GM12878 (cell line): Measurements from ENCODE around the gene SLC10A2. TPM values are rescaled to one million over a fixed set of nuclear protein-coding genes. Genes with fewer than 3 reads are reported as not detected.

Experiments used
- ATAC-seq: fragments of 200-7000 bp; cut with Tn5 transposase; 3 replicates; pipeline ENCODE4 v1.9.1; 2020; ENCODE audit warnings: mild to moderate bottlenecking, moderate library complexity
- BruUV-seq: library from RNA; stranded (reverse); fragments of 400-500 nt; replicated peaks from 2 replicates; lab custom pipeline; 2021; lab: Mats Ljungman, UMichigan
- CTCF ChIA-PET: fragments of 300-600 bp; sonication (Branson Sonifier 250); formaldehyde crosslinking; extraction: SDS; loops from one replicate; lab custom pipeline; 2021; ENCODE audit warnings: inconsistent platforms; lab: Yijun Ruan, JAX
- POLR2A ChIA-PET: fragments of 350-600 bp; formaldehyde crosslinking; extraction: SDS; loops from one replicate; lab custom pipeline; 2021; ENCODE audit warnings: inconsistent platforms; lab: Charles Lee
- RAD21 ChIA-PET: fragments of 300-600 bp; sonication (Branson Sonifier 250); formaldehyde crosslinking; loops from one replicate; lab custom pipeline; 2023; ENCODE audit warnings: antibody characterized with exemption; ENCODE audit not compliant: unreplicated experiment; lab: Charles Lee
- SMC1A ChIA-PET: fragments of 300-600 bp; sonication (Branson Sonifier 250); formaldehyde crosslinking; loops from one replicate; lab custom pipeline; 2023; ENCODE audit not compliant: unreplicated experiment, uncharacterized antibody; lab: Charles Lee
- DNase-seq: peaks from one replicate; pipeline ENCODE4 v3.0.0-alpha.2; 2011; ENCODE audit warnings: low read depth, low spot score
- FAIRE-seq: peaks from 3 replicates; lab custom pipeline; 2011; peaks lifted over from hg19 to GRCh38; lab: Jason Lieb, UNC
- H2AFZ ChIP-seq: 2 replicates; pipeline ENCODE4 v1.6.0; 2011; ENCODE audit warnings: low read depth, low read length, control low read depth; ENCODE audit not compliant: control insufficient read depth
- H3K27ac ChIP-seq: 2 replicates; pipeline ENCODE4 v1.5.1; 2011; ENCODE audit warnings: control low read depth; ENCODE audit not compliant: control insufficient read depth, insufficient read depth
- H3K27me3 ChIP-seq, 2 experiments: replicated peaks in 1 of 2; 2 replicates each; pipeline versions ENCODE4 v1.6.0 to v1.6.1; 2011; ENCODE audit warnings: low read length in 1 of 2; ENCODE audit not compliant: control insufficient read depth in 2 of 2, insufficient read depth in 2 of 2
- H3K36me3 ChIP-seq, 2 experiments: 2 replicates each; pipeline ENCODE4 v1.5.1; 2011; ENCODE audit warnings: low read length in 1 of 2; ENCODE audit not compliant: control insufficient read depth in 2 of 2, insufficient read depth in 2 of 2
- H3K4me1 ChIP-seq: 2 replicates; pipeline ENCODE4 v1.6.1; 2011; ENCODE audit warnings: mild to moderate bottlenecking, low read length, moderate library complexity, mixed read lengths; ENCODE audit not compliant: control insufficient read depth, insufficient read depth
- H3K4me2 ChIP-seq: 2 replicates; pipeline ENCODE4 v1.6.0; 2011; ENCODE audit warnings: control low read depth; ENCODE audit not compliant: control insufficient read depth, insufficient read depth
- H3K4me3 ChIP-seq: fragments of 200-600 bp; sonication (generic); 2 replicates; pipeline ENCODE4 v1.5.1; 2016
- H3K79me2 ChIP-seq: 2 replicates; pipeline ENCODE4 v1.6.0; 2011; ENCODE audit warnings: low read length; ENCODE audit not compliant: control insufficient read depth, insufficient read depth
- H3K9ac ChIP-seq: 2 replicates; pipeline ENCODE4 v1.8.0; 2011; ENCODE audit warnings: low read length, control low read depth, mixed read lengths; ENCODE audit not compliant: control insufficient read depth, insufficient read depth
- H3K9me3 ChIP-seq: replicated peaks from 3 replicates; pipeline ENCODE4 v1.5.1; 2011; ENCODE audit warnings: mild to moderate bottlenecking, low read length; ENCODE audit not compliant: control insufficient read depth, insufficient read depth
- H4K20me1 ChIP-seq: 2 replicates; pipeline ENCODE4 v1.6.0; 2011; ENCODE audit not compliant: control insufficient read depth, insufficient read depth
- ASH2L ChIP-seq: fragments of 300-600, 200-600 bp; sonication (generic); IDR thresholded peaks from 2 replicates; pipeline ENCODE4 v1.6.1; 2017; ENCODE audit warnings: low read depth, mild to moderate bottlenecking, borderline replicate concordance
- EP300 ChIP-seq, 2 experiments: fragments of 150-350 bp in 1 of 2; IDR thresholded peaks; 2 replicates each; pipeline ENCODE4 v1.6.1; 2011 to 2012; ENCODE audit warnings: low read depth in 2 of 2, low read length in 2 of 2, borderline replicate concordance in 1 of 2, improper control_type of control experiment in 1 of 2, inconsistent platforms in 1 of 2; ENCODE audit not compliant: control insufficient read depth in 1 of 2
- ETV6 ChIP-seq, 2 experiments: fragments of 450-650 bp in 1 of 2; IDR thresholded peaks in 1 of 2; conservative IDR thresholded peaks in 1 of 2; 2 replicates each; pipeline ENCODE4 v1.6.1; 2014; ENCODE audit warnings: antibody characterized with exemption in 1 of 2, borderline replicate concordance in 1 of 2, low read depth in 1 of 2, mild to moderate bottlenecking in 1 of 2, moderate library complexity in 1 of 2
- POLR2AphosphoS2 ChIP-seq: IDR thresholded peaks from 2 replicates; pipeline ENCODE4 v1.6.1; 2011; ENCODE audit warnings: low read depth, mild to moderate bottlenecking, low read length, improper control_type of control experiment, moderate library complexity
- RB1 ChIP-seq: fragments of 450-650 bp; formaldehyde crosslinking; IDR thresholded peaks from 2 replicates; pipeline ENCODE4 v1.6.1; 2017; ENCODE audit warnings: mild to moderate bottlenecking, borderline replicate concordance
- RELA ChIP-seq: fragments of 450-650 bp; IDR thresholded peaks from 2 replicates; pipeline ENCODE4 v1.8.0; 2014; ENCODE audit warnings: borderline replicate concordance; ENCODE audit not compliant: partially characterized antibody
- SUZ12 ChIP-seq: fragments of 200-600 bp; sonication (generic); IDR thresholded peaks from one replicate; pipeline ENCODE4 v1.6.1; 2018; ENCODE audit warnings: antibody characterized with exemption, mild to moderate bottlenecking; ENCODE audit not compliant: unreplicated experiment
- ZSCAN29 ChIP-seq: fragments of 450-650 bp; IDR thresholded peaks from 2 replicates; pipeline ENCODE4 v1.6.1; 2017; ENCODE audit warnings: mild to moderate bottlenecking, moderate library complexity
- WGBS: methylation state at CpG from one replicate; pipeline ENCODE4 v1.1.6; 2016; ENCODE audit warnings: low lambda C conversion rate; ENCODE audit not compliant: insufficient replicate concordance, insufficient coverage; ENCODE audit errors: missing lambda C conversion rate; 5-methylcytosine and 5-hydroxymethylcytosine counted together
- in situ Hi-C: fragments of 300-500 bp; cut with MboI; formaldehyde crosslinking; loops from 9 replicates; pipeline ENCODE4 v1.14.3; 2018; ENCODE audit warnings: mixed read lengths
- intact Hi-C: fragments of 100-400 bp; cut with micrococcal nuclease; formaldehyde crosslinking; loops from one replicate; pipeline ENCODE4 v1.14.2; 2022; ENCODE audit not compliant: unreplicated experiment
- polyA plus RNA-seq, 11 experiments: library from polyadenylated mRNA; depleted of rRNA in 4 of 11; unstranded in 6 of 11; stranded (reverse) in 5 of 11; fragments of >200 nt; fragmentation: Nextera tagmentation in 4 of 11; fragmentation: Illumina TruSeq in 1 of 11; extraction: Ambion mirVana in 4 of 11; extraction: Trizol in 1 of 11; gene quantifications; 1 replicate in 1 of 11; 2 replicates in 10 of 11; pipeline versions ENCODE4 v1.2.1 to v1.2.3, GENCODE V29; 2011 to 2016; ENCODE audit warnings: inconsistent platforms in 2 of 11, missing spikeins in 2 of 11, low read depth in 1 of 11
- total RNA-seq, 4 experiments: library from RNA; depleted of rRNA in 3 of 4; stranded (reverse); fragments of >200 nt in 3 of 4; fragmentation: Illumina TruSeq in 1 of 4; extraction: Trizol in 1 of 4; gene quantifications; 2 replicates each; pipeline versions ENCODE4 v1.2.1 to v1.2.3, GENCODE V29; 2013 to 2021
- TF ChIP-seq, protein P1 (sequence below): fragments of 450-650 bp; formaldehyde crosslinking; IDR thresholded peaks from 2 replicates; pipeline ENCODE4 v1.5.0; 2022; ENCODE audit warnings: mild to moderate bottlenecking, missing genetic modification characterization

Gene SLC10A2
- total and polyA plus RNA-seq, 10 of the 15 experiments (the other 5 are each of a cell fraction or from before 2014, with no cell fraction given): 0.01 to 0.04 (median 0.02) TPM; not detected in 7

DNA sequence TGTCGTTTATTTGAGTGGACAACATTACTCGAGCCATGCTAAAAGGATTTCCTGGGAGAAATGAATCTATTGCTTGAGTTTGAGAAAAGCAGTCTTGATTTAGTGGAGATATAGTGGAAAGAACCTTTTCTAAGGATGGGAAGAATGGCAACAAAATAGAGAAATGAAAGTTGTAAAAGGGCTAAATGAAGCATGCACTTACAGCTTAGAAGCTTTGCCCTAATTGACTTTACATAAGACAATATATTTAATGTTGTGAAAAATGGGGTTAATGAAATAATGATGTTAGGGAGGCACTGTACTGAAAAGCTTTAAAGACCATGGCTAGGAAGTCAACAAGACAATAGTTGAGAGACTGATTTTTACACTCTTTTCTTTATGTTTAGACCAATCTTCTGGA, 35.4 kb downstream of the SLC10A2 start (continued):
- 0 out of 4 replicates have a peak, but pooled peaks of 1 of the 2 experiments have one; percentile 37 for TF ChIP-seq EP300 (IDR thresholded peaks at IDR 0.05; ENCODE audit: borderline replicate concordance in 1 of 2, control insufficient read depth in 1 of 2, low read depth in 2 of 2, low read length in 2 of 2)

DNA sequence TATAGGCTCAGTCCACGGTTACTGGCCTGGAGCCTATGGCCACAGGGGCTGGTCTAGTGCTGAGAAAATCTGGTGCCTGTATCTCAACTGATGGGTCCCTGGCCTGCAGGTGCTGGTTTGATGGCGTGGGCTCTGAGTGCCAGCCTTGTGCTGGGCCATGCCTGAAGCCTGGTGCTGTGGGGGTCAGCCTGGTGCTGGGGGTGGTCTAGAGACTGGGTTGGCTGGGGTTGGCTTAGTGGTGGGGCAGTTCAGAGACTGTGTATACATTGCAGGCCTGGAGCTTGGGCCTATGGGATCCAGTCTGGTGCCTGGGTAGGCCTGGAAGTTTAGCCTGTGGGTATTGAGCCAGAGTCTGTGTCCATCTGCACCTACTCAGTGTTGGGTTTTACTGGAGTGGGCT, 36.4 kb downstream of the SLC10A2 start:
- Histone ChIP-seq H4K20me1 (no peaks in the 10 kb centered on the region), H3K9ac (no peak overlapping the region), H3K36me3 (no peaks in the 10 kb centered on the region), H3K4me3 (no peak overlapping the region), H3K9me3 (peaks cover 11% of the 10 kb centered on the region; the same call in 2 of the 3 replicates), H3K27ac (peak overlapping the region; percentile 79), H3K4me1 (peaks cover 38% of the 10 kb centered on the region), H3K4me2 (no peak overlapping the region), H3K79me2 (no peaks in the 10 kb centered on the region), H3K27me3 (no peaks in the 10 kb centered on the region), H2AFZ (no peak overlapping the region; the same call in 1 of the 2 replicates)
- intact Hi-C loops (loop anchor here (5.0 kb wide), 1 partner anchor 57 kb away; no protein-coding TSS in a partner anchor), in situ Hi-C loops (loop anchor here (5.0 kb wide), 1 partner anchor 103 kb away; no protein-coding TSS in a partner anchor)
- SMC1A ChIA-PET: interaction anchor here (1.0 to 1.9 kb wide), 4 partner anchors 9 to 60 kb away, joined by 3 to 8 read pairs (median 4); no protein-coding TSS in a partner anchor
- BruUV-seq: no TSS peak
- WGBS: 50% methylated on average over 2 of the region's 2 CpGs
- TF ChIP-seq SUZ12 (no peak), POLR2AphosphoS2 (no peak)
- RAD21 ChIA-PET: interaction anchor here (1.5 to 1.6 kb wide), 2 partner anchors 23 to 110 kb away, joined by 4 to 7 read pairs; no protein-coding TSS in a partner anchor
- POLR2A ChIA-PET: interaction anchor here (1.1 kb wide), 1 partner anchor 105 kb away, joined by 4 read pairs; no protein-coding TSS in a partner anchor
- ATAC-seq: no peak
- FAIRE-seq: no peak
- DNase-seq: no peak
- CTCF ChIA-PET: interaction anchor here (0.6 kb wide), 1 partner anchor 74 kb away, joined by 3 read pairs; no protein-coding TSS in a partner anchor

DNA sequence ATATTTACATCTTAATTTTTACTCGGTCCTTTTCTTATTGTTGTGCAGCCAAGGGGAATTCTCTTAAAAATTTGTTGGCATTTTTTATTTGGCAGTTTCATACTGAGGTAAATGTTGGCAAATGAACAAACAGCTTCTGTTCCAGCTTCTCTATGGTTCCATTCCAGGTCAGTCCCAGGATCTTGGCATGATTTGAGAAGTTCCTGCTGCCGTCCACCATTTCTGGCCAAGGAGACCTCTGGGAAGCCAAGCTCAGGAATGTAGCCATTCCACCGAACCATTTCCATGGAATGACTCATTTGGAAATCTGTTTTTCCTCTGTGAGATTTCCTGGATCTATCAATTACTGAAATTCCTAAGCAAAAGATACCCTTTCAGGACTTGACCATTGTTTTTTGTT, 43.9 kb downstream of the SLC10A2 start:
- Histone ChIP-seq H3K9ac (no peak overlapping the region), H3K9me3 (peaks cover under 1% of the 10 kb centered on the region; the same call in 2 of the 3 replicates), H3K79me2 (no peaks in the 10 kb centered on the region), H3K27ac (no peak overlapping the region), H3K4me2 (no peak overlapping the region), H3K4me3 (no peak overlapping the region), H4K20me1 (no peaks in the 10 kb centered on the region), H3K36me3 (no peaks in the 10 kb centered on the region), H3K4me1 (no peaks in the 10 kb centered on the region), H2AFZ (no peak overlapping the region), H3K27me3 (no peaks in the 10 kb centered on the region)
- no peak for FAIRE-seq
- BruUV-seq: no TSS peak
- ATAC-seq: no peak
- in situ Hi-C loops (no loop called here), intact Hi-C loops (no loop called here)
- ChIA-PET CTCF (no interaction called here), SMC1A (interaction anchor here (0.9 to 3.0 kb wide), 8 partner anchors 10 to 168 kb away, joined by 3 to 11 read pairs (median 4); no protein-coding TSS in a partner anchor), RAD21 (no interaction called here), POLR2A (no interaction called here)
- DNase-seq: no peak
- WGBS: 98% methylated on average over 3 of the region's 3 CpGs
- TF ChIP-seq ASH2L (no peak), RELA (no peak), ETV6 (conservative IDR thresholded peaks at IDR 0.05 in 1 of 2, IDR thresholded peaks at IDR 0.05 in 1 of 2; ENCODE audit: borderline replicate concordance in 1 of 2, low read depth in 1 of 2) (no peak), ZSCAN29 (no peak), RB1 (no peak)
- TF ChIP-seq, protein P1, sequence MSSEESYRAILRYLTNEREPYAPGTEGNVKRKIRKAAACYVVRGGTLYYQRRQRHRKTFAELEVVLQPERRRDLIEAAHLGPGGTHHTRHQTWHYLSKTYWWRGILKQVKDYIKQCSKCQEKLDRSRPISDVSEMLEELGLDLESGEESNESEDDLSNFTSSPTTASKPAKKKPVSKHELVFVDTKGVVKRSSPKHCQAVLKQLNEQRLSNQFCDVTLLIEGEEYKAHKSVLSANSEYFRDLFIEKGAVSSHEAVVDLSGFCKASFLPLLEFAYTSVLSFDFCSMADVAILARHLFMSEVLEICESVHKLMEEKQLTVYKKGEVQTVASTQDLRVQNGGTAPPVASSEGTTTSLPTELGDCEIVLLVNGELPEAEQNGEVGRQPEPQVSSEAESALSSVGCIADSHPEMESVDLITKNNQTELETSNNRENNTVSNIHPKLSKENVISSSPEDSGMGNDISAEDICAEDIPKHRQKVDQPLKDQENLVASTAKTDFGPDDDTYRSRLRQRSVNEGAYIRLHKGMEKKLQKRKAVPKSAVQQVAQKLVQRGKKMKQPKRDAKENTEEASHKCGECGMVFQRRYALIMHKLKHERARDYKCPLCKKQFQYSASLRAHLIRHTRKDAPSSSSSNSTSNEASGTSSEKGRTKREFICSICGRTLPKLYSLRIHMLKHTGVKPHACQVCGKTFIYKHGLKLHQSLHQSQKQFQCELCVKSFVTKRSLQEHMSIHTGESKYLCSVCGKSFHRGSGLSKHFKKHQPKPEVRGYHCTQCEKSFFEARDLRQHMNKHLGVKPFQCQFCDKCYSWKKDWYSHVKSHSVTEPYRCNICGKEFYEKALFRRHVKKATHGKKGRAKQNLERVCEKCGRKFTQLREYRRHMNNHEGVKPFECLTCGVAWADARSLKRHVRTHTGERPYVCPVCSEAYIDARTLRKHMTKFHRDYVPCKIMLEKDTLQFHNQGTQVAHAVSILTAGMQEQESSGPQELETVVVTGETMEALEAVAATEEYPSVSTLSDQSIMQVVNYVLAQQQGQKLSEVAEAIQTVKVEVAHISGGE (CRISPR knock-in tag): no peak
